GM19238 (cell line): Measurements from ENCODE around the gene GMEB2.
"Not testable (repeated sequence)": the region's sequence is repeated elsewhere in the genome, so short reads cannot be mapped to it uniquely, and the experiment has no call there.

Source experiments
- DNase-seq: peaks from one replicate; pipeline ENCODE4 v3.0.0; 2011; ENCODE audit warnings: low spot score; ENCODE audit not compliant: insufficient read length

The GMEB2 gene

DNA sequence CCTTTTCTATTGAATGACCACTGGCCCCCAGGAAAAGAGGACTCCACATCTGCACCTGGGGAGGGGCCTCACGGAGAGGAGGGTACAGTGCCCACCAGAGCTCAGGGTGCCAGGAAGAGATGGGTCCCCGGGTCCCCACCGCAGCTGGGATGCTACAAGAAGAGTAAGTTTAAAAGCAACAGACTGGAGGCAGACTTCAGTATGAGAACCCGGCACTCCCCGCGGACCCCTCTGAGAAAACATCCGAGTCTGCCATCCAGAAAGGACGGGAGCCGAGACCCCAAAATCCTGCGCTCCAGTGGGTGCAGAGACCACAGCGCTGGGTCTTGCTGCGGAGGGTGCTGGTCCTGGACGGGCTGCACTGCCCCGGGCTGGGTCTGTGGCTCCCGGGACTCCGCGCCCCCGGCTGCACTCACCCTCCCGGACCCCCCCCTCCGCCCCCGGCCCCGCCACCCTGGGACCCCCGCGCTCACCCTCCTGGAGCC, 53.2 kb downstream of the GMEB2 start:
- no peak for DNase-seq

DNA sequence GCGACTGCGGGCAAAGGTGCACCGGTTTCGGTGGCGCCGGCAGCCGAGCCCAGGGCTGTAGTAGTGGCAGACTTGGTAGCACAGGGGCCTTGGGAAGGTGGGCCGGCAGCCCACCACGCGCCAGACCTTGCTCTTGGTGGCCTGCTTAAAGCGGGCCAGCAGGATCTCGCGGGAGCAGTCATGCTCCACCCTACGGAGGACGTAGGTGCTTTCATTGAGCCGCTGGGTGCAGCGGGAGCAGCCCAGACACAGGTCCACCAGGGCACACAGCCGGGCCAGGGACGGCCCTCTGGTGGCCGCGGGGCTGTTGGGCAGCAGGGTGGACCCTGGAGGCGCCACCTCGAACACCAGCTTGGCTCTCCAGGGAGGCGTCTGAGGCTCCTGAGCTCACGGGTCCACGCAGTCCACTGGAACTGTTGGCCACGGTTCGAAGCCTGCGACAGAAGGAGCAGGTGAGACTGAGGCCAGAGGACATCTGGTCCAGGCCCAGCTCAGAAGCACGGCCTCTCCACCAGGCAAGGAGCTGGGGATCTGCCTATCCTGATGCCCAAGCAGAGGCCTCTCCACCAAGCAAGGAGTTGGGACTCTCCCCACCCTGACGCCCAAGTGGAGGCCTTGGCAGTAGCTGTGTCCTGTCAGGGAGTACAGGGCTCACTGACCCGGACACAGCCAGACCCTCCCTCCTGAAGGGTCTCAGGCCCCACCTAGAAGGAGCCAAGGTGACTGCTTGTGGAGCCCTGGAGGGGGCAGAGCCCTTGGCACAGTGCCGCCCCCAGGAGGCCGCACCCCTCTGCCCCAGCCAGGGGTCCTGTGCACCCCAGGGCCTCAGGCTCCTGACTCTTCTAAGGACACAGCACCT, 53.9 kb downstream of the GMEB2 start:
- no peak for DNase-seq

DNA sequence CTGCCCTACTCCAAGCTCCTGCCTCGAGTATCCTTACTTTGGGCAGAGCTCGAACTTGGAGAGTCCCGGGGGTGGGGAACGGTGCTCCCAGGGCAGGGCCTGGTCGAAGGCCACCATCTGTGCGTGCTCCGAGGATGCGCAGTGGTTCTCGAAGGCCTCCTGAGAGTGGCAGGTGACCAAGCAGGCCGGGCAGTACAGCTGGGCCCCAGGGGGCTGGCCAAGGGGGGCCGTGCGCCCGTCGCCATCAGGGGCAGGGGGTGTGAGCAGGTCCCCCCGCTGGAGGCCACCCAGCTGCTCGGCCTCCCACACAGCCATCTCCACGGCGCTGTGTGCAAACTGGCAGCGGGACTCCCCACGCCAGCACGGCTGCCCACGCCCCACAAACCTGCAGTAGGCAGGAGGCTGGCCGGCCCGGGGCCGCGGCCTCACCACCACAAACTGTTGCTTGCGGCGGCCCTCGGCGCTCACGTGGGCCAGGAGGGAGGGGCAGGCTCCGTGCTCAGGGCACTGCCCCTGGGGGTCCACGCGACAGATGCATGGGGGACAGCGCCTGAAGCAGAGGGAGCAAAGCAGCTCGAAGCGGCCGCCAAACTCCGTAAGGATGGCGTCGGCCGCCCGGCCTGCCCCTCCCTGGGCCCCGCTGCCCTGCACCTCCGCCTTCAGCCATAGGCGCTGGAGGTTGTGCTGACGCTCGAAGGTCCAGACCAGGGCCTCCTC, 54.7 kb downstream of the GMEB2 start:
- DNase-seq: no peak

DNA sequence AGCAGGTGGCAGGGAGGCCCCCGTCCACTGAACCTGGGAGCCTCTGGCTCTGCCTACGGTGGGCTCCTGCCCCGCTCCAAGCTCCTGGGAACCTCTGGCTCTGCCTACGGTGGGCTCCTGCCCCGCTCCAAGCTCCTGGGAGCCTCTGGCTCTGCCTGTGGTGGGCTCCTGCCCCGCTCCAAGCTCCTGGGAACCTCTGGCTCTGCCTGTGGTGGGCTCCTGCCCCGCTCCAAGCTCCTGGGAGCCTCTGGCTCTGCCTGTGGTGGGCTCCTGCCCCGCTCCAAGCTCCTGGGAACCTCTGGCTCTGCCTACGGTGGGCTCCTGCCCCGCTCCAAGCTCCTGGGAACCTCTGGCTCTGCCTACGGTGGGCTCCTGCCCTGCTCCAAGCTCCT, 55.8 kb downstream of the GMEB2 start:
- DNase-seq: not testable (repeated sequence)

DNA sequence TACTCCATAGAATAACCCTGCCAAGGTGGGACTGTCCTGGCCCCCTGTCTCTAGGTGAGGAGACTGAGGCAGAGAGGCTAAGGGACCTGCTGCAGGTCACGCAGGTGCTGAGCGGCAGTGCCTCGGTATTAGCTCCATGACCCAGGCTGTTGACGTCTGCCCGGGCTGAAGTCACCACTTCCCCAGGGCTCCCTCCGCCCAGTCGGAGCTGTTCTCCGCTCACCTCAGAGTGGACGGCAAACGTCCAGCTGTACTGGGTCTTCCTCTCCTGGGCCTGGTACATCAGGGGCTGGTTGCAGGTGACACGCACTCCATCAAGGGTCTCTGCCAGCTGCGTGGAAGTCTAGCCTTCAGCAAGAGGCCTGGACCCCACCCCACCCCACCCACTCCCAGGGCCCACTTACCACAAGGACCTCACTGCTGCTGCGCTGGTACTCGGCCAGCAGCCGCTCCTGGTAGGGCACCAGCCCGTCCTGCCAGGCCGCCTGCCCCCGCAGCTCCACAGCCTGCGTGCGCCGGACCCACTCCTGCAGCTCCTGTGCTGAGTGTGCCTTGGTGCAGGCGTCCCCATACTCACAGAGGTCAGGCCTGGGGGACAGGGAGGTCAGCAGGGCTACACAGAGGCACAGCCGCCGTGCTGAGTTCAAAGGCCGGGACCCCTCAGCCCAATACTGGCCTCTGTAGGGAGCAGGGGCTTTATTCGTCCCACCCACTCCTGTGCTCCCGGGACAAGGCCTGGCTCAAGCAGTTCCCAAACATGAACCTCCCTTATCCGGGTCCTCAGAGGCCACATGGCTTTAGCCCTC, 56.4 kb downstream of the GMEB2 start:
- no peak for DNase-seq

DNA sequence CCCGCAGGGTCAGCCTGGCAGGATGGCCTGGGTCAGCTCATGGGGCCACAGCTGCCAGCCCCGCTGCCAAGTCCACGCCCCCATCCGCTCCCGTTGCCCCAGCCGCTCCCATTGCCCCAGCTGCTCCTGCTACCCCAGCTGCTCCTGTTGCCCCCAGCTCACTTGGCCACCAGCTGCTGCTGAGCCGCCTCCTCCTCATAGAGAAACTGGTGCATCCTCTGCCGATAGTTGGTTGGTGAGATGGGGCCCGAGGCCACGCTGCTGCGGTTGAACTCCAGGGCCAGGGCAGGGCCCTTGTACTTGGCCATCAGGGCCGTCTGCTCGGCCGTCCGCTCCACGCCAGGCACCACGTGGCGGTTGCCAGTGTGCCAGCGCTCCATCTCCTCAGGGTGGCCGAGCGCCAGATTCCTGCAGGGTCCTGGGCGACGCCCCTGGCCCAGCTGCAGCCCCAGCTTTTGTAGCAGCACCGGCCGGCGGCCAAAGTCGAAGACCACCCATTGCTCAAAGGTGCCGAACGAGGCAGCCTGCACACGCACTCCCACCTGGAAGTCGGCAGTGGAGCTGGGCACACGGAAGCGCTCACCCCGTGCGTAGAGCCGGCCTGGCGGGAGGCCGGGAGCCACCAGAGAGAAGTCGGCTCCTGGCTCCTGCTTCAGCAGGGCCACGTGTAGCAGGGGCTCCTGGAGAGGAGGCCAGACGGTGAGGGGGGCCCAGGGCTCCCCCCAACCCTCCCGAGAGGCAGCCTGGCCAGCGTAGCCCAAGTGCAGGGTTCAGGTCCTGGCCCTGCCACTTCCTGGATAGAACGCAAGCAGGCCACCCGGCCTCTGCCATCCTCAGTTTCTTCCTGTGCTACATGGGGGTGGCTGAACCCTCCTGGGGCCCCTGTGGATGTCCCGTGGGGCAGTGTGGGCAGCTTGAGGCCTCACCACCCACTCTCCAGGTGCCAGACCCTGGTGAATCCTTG, 57.6 kb downstream of the GMEB2 start:
- no peak for DNase-seq

DNA sequence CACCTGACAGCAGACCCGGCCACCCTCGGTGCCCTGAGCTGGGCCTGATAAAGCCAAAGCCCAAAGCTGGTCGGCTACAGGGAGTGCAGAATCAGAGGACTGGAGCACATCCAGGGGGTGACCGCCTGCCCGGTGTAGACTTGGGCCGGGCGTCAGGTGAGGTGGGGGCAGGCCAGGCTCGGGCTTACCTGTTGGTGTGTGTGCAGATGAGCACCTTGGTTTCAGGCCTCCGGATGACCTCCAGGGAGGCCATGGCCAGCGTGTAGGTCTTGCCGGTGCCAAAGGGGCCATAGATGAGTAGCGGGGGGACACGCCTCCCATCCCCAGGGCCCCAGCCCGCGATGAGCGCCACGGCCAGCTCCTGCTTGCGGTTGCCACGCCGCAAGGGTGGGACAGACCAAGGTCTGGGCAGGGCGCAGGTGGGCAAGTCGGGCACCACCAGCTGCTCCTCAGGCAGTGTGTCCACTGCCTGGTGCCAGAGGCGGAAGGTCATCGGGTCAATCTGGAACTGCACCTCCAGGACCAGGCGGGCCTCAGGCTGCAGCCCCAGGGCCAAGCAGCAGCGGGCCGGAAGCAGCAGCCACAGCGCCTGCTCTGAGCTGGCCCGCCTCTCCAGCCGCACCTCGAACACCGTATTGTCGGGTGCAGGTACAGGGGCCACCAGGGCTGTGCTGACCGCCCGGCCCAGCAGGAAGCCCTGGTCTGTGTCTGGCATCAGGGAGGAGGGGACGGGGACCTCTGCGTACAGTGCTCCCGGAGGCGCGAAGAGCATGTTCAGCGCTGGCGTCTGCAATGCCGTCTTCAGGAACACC, 58.5 kb downstream of the GMEB2 start:
- no peak for DNase-seq

DNA sequence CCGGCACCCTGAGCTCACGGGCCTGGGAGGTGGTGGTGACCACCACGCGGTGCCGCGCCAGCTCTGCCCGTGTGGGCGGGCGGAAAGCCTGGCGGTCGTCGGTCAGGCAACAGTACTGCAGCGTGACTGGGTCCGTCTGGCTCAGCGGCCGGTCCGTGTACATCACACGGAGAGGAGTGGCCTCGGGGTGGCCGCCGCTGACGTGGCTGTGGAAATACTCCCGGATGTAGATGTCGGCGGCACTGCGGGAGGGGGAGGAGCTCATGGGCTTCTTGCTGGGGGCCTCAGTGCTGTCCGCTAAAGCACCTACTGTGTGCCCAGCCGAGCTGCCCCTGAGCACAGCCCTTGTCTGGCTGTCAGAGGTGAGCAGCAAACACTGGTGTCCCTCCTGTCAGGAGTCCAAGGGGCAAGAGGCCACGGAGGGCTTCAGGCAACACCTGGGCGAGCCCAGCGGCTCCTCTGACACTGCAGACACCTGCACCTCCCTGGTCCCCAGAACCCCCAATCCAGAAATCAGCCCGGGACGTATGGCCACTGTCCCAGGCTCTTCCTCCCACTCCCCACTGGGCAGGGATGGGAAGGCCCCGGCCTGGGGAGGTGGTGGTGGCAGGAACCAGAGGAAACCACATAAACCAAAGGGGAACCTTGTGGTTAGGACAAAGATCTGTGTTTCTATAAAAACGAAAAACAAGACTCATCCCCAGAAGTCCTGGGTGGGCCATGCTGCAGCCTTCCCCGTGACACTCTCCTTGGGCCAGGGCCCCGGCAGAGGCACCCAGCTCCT, 59.3 kb downstream of the GMEB2 start:
- peak; percentile 71 for DNase-seq

DNA sequence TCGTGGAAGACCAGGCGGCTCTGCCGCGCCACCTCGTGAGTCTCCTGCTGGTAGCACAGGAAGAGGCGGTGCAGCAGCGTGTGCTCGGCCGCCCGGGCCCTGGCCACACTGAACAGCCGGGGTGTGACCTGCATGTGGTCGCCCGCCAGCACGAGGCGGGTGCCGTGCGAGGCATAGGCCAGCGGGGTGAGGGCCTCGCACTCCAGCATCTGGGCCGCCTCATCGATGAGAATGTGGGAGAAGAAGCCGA, 59.8 kb downstream of the GMEB2 start:
- DNase-seq: no peak

DNA sequence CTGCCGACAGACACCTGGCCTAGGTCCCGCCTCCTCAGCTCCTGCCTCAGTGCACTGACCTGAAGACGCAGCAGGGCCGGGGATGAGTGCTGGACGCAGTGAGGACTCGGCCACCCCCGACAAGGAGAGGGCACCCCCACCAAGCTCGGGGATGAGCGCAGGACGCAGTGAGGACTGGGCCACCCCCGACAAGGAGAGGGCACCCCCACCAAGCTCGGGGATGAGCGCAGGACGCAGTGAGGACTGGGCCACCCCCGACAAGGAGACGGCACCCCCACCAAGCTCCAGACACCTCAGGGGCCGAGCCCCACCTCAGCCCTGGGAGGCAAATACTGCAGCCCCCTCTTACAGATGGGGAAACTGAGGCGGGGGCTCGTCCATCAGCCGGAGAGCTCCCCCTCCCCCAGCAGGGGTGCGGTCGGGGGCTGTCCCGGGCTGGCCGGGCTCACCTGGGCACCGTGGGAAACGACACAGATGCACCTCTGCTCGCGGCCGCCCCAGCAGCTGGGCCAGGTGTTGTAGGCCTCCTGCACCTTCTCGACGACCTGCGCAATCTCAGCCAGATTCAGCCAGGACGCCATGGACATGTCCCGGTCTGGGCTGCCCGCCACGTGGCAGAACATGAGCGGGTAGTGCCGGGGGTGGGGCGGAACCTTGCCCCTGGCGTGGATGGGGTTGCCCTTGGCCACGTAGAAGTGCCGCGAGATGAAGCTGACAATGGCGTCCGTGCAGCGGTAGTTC, 60.3 kb downstream of the GMEB2 start:
- DNase-seq: no peak

DNA sequence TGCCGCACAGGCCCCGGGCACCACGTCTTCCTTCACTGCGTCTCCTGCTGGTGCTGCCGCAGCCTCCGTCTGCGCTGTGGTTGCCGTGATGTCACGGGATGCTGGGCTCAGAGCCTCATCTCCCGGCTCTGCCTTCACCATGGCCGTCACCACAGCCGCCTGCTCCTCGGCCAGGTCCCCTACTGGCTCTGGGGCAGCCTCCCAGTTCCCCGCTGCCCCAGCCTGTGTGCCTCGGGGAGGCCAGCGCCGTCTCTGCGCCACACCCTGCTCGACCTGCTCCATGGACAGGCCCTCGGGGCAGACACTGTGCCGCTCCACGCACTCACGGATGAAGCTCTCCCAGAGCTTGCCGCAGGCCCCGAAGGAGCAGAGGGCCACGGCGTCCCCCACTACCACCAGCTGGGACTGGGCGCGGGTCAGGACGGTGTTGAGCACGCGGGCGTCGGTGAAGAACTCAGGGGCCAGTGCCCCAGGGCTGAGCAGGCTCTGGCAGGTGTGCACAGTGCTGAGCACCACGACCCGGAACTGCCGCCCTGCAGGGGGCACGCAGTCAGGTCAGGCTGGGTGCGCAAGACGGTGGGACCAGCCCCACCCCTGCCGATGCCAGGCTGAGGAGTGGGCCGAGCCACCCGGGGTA, 61.1 kb downstream of the GMEB2 start:
- no peak for DNase-seq

DNA sequence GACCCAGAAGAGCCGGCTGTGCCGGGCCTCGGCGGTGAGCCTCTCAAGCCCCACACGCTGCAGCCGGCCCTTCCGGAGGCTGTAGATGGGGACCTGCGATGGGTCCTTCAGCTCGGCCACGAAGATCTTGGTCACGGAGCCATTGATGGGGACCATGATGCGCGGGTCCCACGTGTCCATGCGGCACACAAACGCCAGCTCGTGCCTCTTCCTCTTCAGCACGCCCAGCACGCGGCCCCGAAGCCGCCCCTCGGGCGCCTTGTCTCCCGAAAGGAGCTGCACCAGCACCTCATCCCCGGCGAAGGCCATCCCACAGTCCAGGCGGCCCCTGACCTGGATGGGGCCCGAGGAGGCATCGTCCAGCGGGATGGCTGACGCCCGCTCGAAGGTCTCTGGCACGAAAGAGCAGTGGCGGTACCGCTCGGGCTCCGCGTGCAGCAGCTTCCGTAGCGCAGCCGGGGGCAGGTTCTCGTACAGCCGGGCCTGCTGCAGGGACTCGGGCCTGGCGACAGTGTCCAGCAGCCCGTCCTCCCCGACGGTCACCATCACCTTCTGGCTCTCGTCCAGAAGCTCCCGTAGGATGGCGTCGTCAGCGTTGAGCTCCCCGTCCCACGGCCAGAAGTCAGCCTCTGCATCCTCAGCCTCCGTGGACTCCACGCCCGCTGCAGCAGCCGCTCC, 61.7 kb downstream of the GMEB2 start:
- no peak for DNase-seq

DNA sequence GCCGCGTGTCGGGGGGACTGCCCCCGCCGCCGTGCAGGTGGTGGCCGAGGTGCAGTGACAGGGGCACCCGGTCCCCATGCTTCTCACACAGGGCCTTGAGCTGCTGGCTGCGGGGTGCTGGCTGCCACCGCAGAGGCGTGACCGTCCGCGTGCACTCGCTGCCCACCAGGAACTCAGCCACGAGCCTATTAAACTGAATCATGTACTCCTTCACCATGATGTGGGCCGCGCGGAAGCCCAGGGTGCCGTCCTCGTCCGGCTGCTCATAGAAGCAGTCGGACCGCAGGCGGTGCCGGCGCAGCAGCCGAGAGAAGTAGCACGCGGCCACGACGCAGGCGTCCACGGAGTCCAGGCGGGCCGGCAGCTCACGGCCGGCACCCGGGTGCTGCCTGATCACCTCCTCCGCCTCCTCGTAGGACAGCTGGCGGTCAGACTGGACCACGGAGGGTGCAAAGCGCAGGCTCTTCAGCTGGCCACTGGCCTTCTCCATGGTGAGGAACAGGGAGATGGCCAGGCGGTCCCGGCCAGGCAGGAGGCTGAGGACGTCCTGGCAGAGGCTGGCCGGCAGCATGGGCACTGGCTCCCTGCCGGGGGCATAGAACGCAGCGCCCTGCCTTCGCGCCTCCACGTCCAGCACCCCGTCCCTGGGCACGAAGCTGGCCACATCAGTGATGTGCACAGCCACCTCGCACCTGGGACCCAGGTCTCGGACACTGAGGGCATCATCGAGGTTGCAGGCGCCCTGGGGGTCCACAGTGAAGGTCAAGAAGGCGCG, 62.7 kb downstream of the GMEB2 start:
- no peak for DNase-seq

DNA sequence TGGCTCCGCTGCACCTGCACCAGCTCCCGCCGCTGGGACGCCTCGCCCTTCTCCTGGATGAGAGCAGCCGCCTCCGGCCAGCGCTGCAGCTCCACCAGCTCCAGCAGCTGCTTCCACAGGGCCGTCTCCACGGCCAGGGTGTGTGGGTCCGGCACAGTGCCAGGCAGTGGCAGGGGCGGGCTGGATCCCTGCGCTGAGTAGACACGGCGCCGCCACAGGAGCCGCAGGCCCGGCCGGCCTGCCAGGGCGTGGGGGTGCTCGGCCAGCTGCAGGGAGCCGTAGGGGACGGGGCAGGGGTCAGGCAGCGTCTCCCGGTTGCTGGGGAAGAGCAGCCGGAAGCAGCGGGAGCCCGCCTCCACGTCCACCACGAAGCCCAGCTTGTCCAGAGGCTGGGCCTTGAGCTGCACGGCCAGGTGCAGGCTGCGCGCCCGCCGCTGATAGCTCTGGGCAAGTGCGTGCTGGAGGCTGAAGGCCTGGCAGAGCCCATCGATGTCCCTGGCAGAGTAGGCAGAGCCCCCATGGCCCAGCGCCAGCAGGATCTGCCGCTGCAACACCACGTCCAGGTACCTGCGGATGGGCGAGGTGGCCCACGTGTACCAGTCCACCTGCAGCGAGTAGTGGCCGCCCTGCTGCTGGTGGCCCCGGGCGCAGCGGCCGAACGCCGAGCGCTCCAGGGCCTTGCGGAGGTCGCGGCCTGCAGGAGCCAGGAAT, 63.5 kb downstream of the GMEB2 start:
- DNase-seq: no peak

DNA sequence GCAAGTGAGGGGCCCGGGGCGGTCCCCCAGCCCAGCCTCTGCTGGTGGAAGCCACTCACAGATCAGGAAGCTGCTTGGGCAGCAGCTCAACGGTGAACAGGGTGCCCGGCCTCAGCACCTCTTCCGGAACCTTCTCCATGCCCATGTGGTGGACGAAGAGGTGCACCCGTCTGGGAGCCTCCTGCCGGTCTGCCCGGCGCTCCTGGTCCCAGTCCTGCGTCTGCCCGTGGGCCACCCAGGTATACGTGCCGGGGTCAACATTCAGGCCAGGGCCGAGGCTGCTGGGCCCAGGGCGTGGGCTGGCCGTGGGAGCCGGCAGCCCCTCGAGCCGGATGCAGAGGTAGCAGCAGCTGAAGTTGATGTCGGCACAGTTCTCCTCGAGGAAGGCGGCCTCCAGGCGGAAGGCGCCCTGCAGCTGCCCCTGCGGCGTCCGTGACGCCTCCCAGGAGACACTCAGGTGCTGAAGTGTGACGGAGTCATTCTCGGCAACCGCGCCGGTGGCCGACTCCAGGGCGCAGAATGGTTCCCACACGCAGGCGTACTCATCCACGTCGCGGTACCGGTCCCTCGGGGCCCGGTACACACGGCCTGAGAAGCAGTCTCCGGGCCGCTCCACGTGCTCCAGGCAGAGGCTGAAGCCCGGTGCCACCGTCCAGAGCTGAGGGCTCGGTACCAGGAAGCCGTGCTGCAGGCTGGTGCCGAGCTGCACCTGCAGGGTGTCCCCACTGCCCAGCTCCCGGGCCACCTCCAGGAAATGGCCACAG, 64.3 kb downstream of the GMEB2 start:
- no peak for DNase-seq
